HFFc6 (cell line): ENCODE results near the gene KRT39. TPM values are rescaled to one million over a fixed set of nuclear protein-coding genes. Genes with fewer than 3 reads are reported as not detected.

Experiments used
- DNase-seq: peaks from one replicate; pipeline ENCODE4 v3.0.0-alpha.2; 2018
- H3K27ac Mint-ChIP-seq: 2 replicates; pipeline ENCODE4 v1.8.0; 2020; ENCODE audit warnings: mild to moderate bottlenecking, mixed read lengths
- H3K27me3 Mint-ChIP-seq: 2 replicates; pipeline ENCODE4 v1.8.0; 2021; ENCODE audit warnings: mild to moderate bottlenecking, moderate library complexity, mixed read lengths; ENCODE audit not compliant: insufficient read depth
- H3K36me3 Mint-ChIP-seq: 2 replicates; pipeline ENCODE4 v1.8.0; 2021; ENCODE audit warnings: low read depth, mixed read lengths
- H3K4me1 Mint-ChIP-seq: 2 replicates; pipeline ENCODE4 v1.8.0; 2020; ENCODE audit warnings: low read depth, mixed read lengths
- H3K4me3 Mint-ChIP-seq: 2 replicates; pipeline ENCODE4 v1.8.0; 2020; ENCODE audit warnings: mild to moderate bottlenecking, moderate library complexity, mixed read lengths
- H3K9me3 Mint-ChIP-seq: 2 replicates; pipeline ENCODE4 v1.8.0; 2020; ENCODE audit warnings: mild to moderate bottlenecking, mixed read lengths
- total RNA-seq, 6 experiments: library from RNA; stranded (reverse); fragmentation: NEBNext Ultra II Directional; extraction: Animal tissue kit (Norgen Biotek cat#: 25700); gene quantifications; 2 replicates in 1 of 6; 3 replicates in 5 of 6; pipeline ENCODE4 v1.2.3, GENCODE V29; 2021
- TF ChIP-seq, protein P1 (sequence below): fragments of 200-600 bp; sonication (generic); IDR thresholded peaks from 2 replicates; pipeline ENCODE4 v1.5.0; 2021; ENCODE audit warnings: antibody characterized with exemption, mild to moderate bottlenecking

The KRT39 gene
- total RNA-seq, 6 experiments from 2014 or later = not detected

DNA sequence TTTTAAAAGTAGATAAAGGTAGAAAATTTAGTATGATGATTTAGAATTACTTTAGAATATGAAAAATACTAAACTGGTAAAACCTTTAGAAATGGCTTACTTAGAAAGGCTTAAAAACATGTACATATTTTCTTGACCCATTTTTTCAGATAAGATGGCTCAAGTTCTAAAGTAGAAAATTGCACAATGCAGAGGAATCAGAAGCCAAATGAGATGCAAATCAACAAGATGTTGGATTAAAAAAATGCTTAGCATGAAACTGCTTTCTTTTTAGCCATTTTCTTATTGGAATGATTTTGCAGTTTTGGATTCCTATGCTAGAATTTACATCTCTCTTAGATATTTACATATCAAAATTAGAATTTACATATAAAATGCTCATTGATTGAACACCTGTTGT, 43.7 kb upstream of the KRT39 start:
- Mint-ChIP-seq H3K9me3 (no peaks in the 10 kb centered on the region), H3K4me1 (peaks cover 32% of the 10 kb centered on the region), H3K4me3 (no peak overlapping the region), H3K27ac (no peak overlapping the region), H3K36me3 (no peaks in the 10 kb centered on the region), H3K27me3 (no peaks in the 10 kb centered on the region)
- TF ChIP-seq, protein P1, sequence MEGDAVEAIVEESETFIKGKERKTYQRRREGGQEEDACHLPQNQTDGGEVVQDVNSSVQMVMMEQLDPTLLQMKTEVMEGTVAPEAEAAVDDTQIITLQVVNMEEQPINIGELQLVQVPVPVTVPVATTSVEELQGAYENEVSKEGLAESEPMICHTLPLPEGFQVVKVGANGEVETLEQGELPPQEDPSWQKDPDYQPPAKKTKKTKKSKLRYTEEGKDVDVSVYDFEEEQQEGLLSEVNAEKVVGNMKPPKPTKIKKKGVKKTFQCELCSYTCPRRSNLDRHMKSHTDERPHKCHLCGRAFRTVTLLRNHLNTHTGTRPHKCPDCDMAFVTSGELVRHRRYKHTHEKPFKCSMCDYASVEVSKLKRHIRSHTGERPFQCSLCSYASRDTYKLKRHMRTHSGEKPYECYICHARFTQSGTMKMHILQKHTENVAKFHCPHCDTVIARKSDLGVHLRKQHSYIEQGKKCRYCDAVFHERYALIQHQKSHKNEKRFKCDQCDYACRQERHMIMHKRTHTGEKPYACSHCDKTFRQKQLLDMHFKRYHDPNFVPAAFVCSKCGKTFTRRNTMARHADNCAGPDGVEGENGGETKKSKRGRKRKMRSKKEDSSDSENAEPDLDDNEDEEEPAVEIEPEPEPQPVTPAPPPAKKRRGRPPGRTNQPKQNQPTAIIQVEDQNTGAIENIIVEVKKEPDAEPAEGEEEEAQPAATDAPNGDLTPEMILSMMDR = no peak
- DNase-seq = no peak

- no peak overlapping the region for H3K4me3 Mint-ChIP-seq
- no peaks in the 10 kb centered on the region for H3K27me3 Mint-ChIP-seq
- no peaks in the 10 kb centered on the region for H3K36me3 Mint-ChIP-seq
- H3K4me1 Mint-ChIP-seq = peaks cover 32% of the 10 kb centered on the region
- no peak overlapping the region for H3K27ac Mint-ChIP-seq
- no peak for DNase-seq
- H3K9me3 Mint-ChIP-seq = no peaks in the 10 kb centered on the region
- TF ChIP-seq, protein P1 = no peak
Measured at GRCh38 chr17:41009936-41010335, 43.2 kb upstream of the KRT39 start.

DNA sequence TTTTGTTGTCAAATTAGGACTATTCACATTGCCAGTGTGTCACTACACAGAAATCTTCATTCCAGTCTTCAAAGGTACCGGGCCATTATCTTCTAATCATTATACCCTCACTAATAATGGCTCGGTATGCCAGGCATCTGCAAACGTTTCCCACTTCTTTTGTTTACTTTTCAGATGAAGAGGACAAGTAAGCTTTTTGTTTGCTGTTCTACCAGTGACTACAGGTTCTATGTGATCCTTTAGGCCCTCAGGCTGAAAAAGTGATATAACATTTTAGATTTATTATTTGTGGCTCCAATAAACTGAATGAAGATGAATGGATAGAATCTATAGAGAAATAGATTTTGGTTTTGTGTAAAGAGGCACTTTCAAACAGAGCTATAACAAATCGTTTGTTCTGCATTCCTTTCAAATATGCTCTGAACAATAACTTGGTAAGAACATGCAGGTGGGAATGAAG, 42.6 kb upstream of the KRT39 start:
- TF ChIP-seq, protein P1 = no peak
- no peak for DNase-seq
- Mint-ChIP-seq H3K9me3 (no peaks in the 10 kb centered on the region), H3K4me3 (no peak overlapping the region), H3K27me3 (no peaks in the 10 kb centered on the region), H3K4me1 (peaks cover 32% of the 10 kb centered on the region), H3K27ac (no peak overlapping the region), H3K36me3 (no peaks in the 10 kb centered on the region)

DNA sequence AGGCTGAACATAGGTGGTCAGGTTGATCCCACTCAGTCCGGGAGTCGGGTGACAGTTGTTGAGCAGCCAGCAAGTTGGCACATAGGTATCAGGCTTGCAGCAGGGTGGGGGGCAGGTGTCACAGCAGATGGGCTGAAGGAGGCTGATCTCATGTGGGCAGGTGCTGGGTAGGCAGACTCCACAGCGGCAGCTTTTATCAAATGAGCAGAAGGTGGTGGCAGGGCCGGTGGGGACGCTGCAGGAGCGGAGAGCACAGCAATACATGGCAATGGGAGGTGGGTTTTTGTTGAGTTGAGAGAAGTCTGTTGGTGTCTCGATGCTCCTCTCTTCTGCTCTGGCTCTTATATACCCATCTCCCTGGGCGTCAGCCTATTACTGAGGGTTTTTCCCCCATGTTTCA, 42.1 kb upstream of the KRT39 start, which contains the start of gene KRTAP3-1:
Gene KRTAP3-1, minus strand, starts transcription at position 318 of the 400 bp plus-strand sequence. Its CDS starts 54 bp downstream, at position 264.
- Mint-ChIP-seq H3K27me3 (no peaks in the 10 kb centered on the region), H3K9me3 (no peaks in the 10 kb centered on the region), H3K27ac (no peak within 1 kb of the TSS), H3K4me1 (peaks cover 31% of the 10 kb centered on the region), H3K4me3 (no peak within 1 kb of the TSS), H3K36me3 (no peaks in the 10 kb centered on the region)
- no peak for DNase-seq
- TF ChIP-seq, protein P1 = no peak

DNA sequence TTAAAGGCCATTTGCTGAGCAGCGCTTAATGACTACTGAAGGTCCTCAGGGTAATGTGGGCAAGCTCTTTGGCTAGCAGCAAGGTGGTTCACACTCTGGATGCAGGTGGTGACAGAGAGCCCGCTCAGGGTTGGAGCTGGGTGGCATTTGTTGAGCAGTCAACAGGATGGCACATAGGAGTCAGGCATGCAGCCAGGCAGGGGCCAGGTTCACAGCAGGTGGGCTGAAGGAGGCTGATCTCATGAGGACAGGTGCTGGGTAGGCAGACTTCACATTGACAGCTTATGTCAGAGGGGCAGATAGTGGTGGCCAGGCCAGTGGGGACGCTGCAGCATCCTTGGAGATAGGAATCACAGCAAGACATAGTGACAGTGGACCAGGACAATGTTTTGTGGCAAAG, 37.6 kb upstream of the KRT39 start:
- TF ChIP-seq, protein P1 = no peak
- DNase-seq = no peak
- Mint-ChIP-seq H3K4me1 (peaks cover 30% of the 10 kb centered on the region), H3K9me3 (no peaks in the 10 kb centered on the region), H3K27ac (no peak overlapping the region), H3K27me3 (no peaks in the 10 kb centered on the region), H3K36me3 (no peaks in the 10 kb centered on the region), H3K4me3 (no peak overlapping the region)

DNA sequence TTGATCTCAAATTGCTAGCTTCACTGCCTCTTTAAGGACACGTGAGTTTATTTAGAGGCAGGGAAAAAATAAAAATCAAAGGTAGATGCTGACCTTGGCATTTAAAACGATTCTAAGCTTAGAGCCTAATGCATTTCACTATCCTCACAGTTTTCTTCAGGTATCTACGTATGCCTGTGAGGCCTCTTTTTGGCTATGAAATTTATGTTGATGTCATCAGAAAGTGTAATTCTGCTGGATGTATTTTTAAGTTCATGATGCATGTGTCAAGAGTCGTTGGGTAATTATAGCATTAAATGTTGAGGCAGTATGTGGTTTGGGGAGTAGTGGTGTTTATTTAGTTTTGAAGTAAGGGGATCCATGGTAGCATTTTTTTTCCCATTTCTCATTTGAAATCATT, 37.2 kb upstream of the KRT39 start:
- no peaks in the 10 kb centered on the region for H3K9me3 Mint-ChIP-seq
- peaks cover 25% of the 10 kb centered on the region for H3K4me1 Mint-ChIP-seq
- TF ChIP-seq, protein P1 = no peak
- H3K27me3 Mint-ChIP-seq = no peaks in the 10 kb centered on the region
- DNase-seq = no peak
- no peak overlapping the region for H3K4me3 Mint-ChIP-seq
- H3K36me3 Mint-ChIP-seq = no peaks in the 10 kb centered on the region
- H3K27ac Mint-ChIP-seq = no peak overlapping the region
